GM23338 (cell line): Measurements from ENCODE around the gene LONRF2. TPM values are rescaled to one million over a fixed set of nuclear protein-coding genes. Genes with fewer than 3 reads are reported as not detected.

ENCODE experiments used
- ATAC-seq: fragments of 200-7000 bp; cut with Tn5 transposase; 3 replicates; pipeline ENCODE4 v1.9.1; 2020
- DNase-seq: peaks from one replicate; pipeline ENCODE4 v3.0.0-alpha.2; 2015; ENCODE audit warnings: low spot score
- H2AFZ ChIP-seq: fragments of 200-600 bp; sonication (generic); 2 replicates; pipeline ENCODE4 v1.8.0; 2016; ENCODE audit warnings: antibody characterized with exemption, mild to moderate bottlenecking, moderate library complexity
- H3F3A ChIP-seq: fragments of 200-600 bp; sonication (generic); replicated peaks from 2 replicates; pipeline ENCODE4 v1.8.0; 2017; ENCODE audit warnings: antibody characterized with exemption, mixed run types, low read depth
- H3K27ac ChIP-seq: fragments of 200-600 bp; sonication (generic); 2 replicates; pipeline ENCODE4 v1.6.1; 2016; ENCODE audit warnings: low read depth
- H3K27me3 ChIP-seq: fragments of 200-600 bp; sonication (generic); 2 replicates; pipeline ENCODE4 v1.8.0; 2016; ENCODE audit warnings: mild to moderate bottlenecking, mixed run types, moderate library complexity; ENCODE audit not compliant: insufficient read depth
- H3K36me3 ChIP-seq: fragments of 200-600 bp; sonication (generic); 2 replicates; pipeline ENCODE4 v1.8.0; 2016; ENCODE audit warnings: mild to moderate bottlenecking; ENCODE audit not compliant: insufficient read depth
- H3K4me1 ChIP-seq: fragments of 200-600 bp; sonication (generic); 2 replicates; pipeline ENCODE4 v1.8.0; 2016; ENCODE audit warnings: mild to moderate bottlenecking, moderate library complexity; ENCODE audit not compliant: insufficient read depth
- H3K4me2 ChIP-seq: fragments of 200-600 bp; sonication (generic); 2 replicates; pipeline ENCODE4 v1.7.1; 2017; ENCODE audit warnings: mixed run types
- H3K4me3 ChIP-seq: fragments of 200-600 bp; sonication (generic); 2 replicates; pipeline ENCODE4 v1.6.1; 2016; ENCODE audit warnings: mixed run types
- H3K79me2 ChIP-seq: fragments of 200-600 bp; sonication (generic); replicated peaks from 2 replicates; pipeline ENCODE4 v1.8.0; 2017; ENCODE audit warnings: mild to moderate bottlenecking; ENCODE audit not compliant: insufficient read depth
- H3K9me2 ChIP-seq: fragments of 200-600 bp; sonication (generic); 2 replicates; pipeline ENCODE4 v1.8.0; 2017; ENCODE audit not compliant: insufficient read depth
- H4K20me1 ChIP-seq: fragments of 200-600 bp; sonication (generic); replicated peaks from 2 replicates; pipeline ENCODE4 v1.8.0; 2017; ENCODE audit warnings: mild to moderate bottlenecking; ENCODE audit not compliant: insufficient read depth
- H3K27ac Mint-ChIP-seq: 2 replicates; pipeline ENCODE4 v1.8.0; 2020; ENCODE audit warnings: inconsistent platforms, mild to moderate bottlenecking, moderate library complexity, mixed read lengths
- H3K27me3 Mint-ChIP-seq: 3 replicates; pipeline ENCODE4 v1.8.0; 2022; ENCODE audit warnings: low read depth, mild to moderate bottlenecking, moderate library complexity, mixed read lengths, inconsistent platforms; ENCODE audit not compliant: insufficient read depth, poor library complexity
- H3K36me3 Mint-ChIP-seq: 3 replicates; pipeline ENCODE4 v1.8.0; 2021; ENCODE audit warnings: low read depth, mild to moderate bottlenecking, inconsistent platforms, moderate library complexity, mixed read lengths
- H3K4me1 Mint-ChIP-seq: 3 replicates; pipeline ENCODE4 v1.8.0; 2020; ENCODE audit warnings: mild to moderate bottlenecking, inconsistent platforms, mixed read lengths
- H3K4me3 Mint-ChIP-seq: 3 replicates; pipeline ENCODE4 v1.8.0; 2021; ENCODE audit warnings: moderate library complexity, mild to moderate bottlenecking, inconsistent platforms, mixed read lengths
- H3K9me3 Mint-ChIP-seq: 3 replicates; pipeline ENCODE4 v1.8.0; 2020; ENCODE audit warnings: moderate library complexity, mild to moderate bottlenecking, inconsistent platforms, mixed read lengths
- CREB1 ChIP-seq: fragments of 250-450 bp; sonication (Bioruptor Pico); IDR thresholded peaks from 2 replicates; pipeline ENCODE4 v1.5.0; 2020; ENCODE audit warnings: low read depth, mild to moderate bottlenecking, moderate library complexity
- EZH2 ChIP-seq: fragments of 200-600 bp; sonication (generic); IDR thresholded peaks from one replicate; pipeline ENCODE4 v1.8.0; 2017; ENCODE audit warnings: antibody characterized with exemption, mild to moderate bottlenecking, low read depth; ENCODE audit not compliant: unreplicated experiment
- EZH2phosphoT487 ChIP-seq: fragments of 200-600 bp; sonication (generic); IDR thresholded peaks from one replicate; pipeline ENCODE4 v1.8.1; 2018; ENCODE audit warnings: antibody characterized with exemption; ENCODE audit not compliant: unreplicated experiment
- JUNB ChIP-seq: IDR thresholded peaks from one replicate; pipeline ENCODE4 v1.6.1; 2016; ENCODE audit warnings: antibody characterized with exemption; ENCODE audit not compliant: unreplicated experiment
- NANOG ChIP-seq: IDR thresholded peaks from 2 replicates; pipeline ENCODE4 v1.6.1; 2016; ENCODE audit warnings: antibody characterized with exemption, borderline replicate concordance
- STAT1 ChIP-seq: IDR thresholded peaks from one replicate; pipeline ENCODE4 v1.6.1; 2016; ENCODE audit warnings: antibody characterized with exemption; ENCODE audit not compliant: unreplicated experiment
- polyA plus RNA-seq: library from polyadenylated mRNA; unstranded; fragments of >200 nt; fragmentation: Nextera tagmentation; extraction: Ambion mirVana; gene quantifications from 2 replicates; pipeline ENCODE4 v1.2.1, GENCODE V29; 2016
- total RNA-seq: library from RNA; depleted of rRNA; stranded (reverse); fragments of >200 nt; shearing (Covaris generic); gene quantifications from 2 replicates; pipeline ENCODE4 v1.2.3, GENCODE V29; 2014
- TF ChIP-seq, protein P1 (sequence below): IDR thresholded peaks from one replicate; pipeline ENCODE4 v1.6.1; 2018; ENCODE audit warnings: antibody characterized with exemption; ENCODE audit not compliant: unreplicated experiment
- TF ChIP-seq, protein P2 (sequence below): IDR thresholded peaks from 2 replicates; pipeline ENCODE4 v1.6.1; 2016; ENCODE audit warnings: antibody characterized with exemption
- TF ChIP-seq, protein P3 (sequence below), 2 experiments: fragments of 200-600 bp in 1 of 2; sonication (generic) in 1 of 2; conservative IDR thresholded peaks; 2 replicates each; pipeline versions ENCODE4 v1.5.1 to v1.6.1; 2016 to 2017; ENCODE audit warnings: antibody characterized with exemption in 2 of 2, low read depth in 2 of 2, mild to moderate bottlenecking in 2 of 2, moderate library complexity in 1 of 2
- TF ChIP-seq, protein P4 (sequence below): fragments of 250-450 bp; sonication (Bioruptor Pico); IDR thresholded peaks from 2 replicates; pipeline ENCODE4 v1.5.0; 2020; ENCODE audit warnings: mild to moderate bottlenecking, moderate library complexity

LONRF2 gene
- total and polyA plus RNA-seq, 2 experiments from 2014 or later = 0.05 to 0.24 TPM

DNA sequence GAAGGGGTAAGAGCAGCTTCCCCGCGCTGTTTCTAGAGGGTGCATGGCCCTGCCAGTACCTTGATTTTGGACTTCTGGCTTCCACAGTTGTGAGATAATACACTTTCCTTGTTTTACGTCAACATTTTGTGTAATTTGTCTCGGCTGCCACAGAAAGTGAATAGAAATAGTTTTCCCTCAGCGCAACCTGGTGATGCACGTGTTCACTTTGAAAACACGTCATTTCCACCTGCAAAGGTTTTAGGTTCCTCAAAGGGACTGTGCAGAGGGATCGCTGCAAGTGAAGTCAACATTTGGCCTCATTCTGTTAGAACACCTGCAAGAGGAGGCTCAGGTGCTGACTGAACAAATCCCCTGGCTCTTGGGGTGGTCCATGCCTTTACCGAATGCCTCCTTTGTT is 71.7 kb downstream of the LONRF2 start:
- TF ChIP-seq STAT1 (no peak), CREB1 (CRISPR knock-in tag) (no peak), EZH2 (no peak), NANOG (no peak), JUNB (no peak), EZH2phosphoT487 (no peak)
- TF ChIP-seq, protein P1, sequence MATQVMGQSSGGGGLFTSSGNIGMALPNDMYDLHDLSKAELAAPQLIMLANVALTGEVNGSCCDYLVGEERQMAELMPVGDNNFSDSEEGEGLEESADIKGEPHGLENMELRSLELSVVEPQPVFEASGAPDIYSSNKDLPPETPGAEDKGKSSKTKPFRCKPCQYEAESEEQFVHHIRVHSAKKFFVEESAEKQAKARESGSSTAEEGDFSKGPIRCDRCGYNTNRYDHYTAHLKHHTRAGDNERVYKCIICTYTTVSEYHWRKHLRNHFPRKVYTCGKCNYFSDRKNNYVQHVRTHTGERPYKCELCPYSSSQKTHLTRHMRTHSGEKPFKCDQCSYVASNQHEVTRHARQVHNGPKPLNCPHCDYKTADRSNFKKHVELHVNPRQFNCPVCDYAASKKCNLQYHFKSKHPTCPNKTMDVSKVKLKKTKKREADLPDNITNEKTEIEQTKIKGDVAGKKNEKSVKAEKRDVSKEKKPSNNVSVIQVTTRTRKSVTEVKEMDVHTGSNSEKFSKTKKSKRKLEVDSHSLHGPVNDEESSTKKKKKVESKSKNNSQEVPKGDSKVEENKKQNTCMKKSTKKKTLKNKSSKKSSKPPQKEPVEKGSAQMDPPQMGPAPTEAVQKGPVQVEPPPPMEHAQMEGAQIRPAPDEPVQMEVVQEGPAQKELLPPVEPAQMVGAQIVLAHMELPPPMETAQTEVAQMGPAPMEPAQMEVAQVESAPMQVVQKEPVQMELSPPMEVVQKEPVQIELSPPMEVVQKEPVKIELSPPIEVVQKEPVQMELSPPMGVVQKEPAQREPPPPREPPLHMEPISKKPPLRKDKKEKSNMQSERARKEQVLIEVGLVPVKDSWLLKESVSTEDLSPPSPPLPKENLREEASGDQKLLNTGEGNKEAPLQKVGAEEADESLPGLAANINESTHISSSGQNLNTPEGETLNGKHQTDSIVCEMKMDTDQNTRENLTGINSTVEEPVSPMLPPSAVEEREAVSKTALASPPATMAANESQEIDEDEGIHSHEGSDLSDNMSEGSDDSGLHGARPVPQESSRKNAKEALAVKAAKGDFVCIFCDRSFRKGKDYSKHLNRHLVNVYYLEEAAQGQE = no peak
- TF ChIP-seq, protein P2, sequence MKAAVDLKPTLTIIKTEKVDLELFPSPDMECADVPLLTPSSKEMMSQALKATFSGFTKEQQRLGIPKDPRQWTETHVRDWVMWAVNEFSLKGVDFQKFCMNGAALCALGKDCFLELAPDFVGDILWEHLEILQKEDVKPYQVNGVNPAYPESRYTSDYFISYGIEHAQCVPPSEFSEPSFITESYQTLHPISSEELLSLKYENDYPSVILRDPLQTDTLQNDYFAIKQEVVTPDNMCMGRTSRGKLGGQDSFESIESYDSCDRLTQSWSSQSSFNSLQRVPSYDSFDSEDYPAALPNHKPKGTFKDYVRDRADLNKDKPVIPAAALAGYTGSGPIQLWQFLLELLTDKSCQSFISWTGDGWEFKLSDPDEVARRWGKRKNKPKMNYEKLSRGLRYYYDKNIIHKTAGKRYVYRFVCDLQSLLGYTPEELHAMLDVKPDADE = no peak
- TF ChIP-seq, protein P3, sequence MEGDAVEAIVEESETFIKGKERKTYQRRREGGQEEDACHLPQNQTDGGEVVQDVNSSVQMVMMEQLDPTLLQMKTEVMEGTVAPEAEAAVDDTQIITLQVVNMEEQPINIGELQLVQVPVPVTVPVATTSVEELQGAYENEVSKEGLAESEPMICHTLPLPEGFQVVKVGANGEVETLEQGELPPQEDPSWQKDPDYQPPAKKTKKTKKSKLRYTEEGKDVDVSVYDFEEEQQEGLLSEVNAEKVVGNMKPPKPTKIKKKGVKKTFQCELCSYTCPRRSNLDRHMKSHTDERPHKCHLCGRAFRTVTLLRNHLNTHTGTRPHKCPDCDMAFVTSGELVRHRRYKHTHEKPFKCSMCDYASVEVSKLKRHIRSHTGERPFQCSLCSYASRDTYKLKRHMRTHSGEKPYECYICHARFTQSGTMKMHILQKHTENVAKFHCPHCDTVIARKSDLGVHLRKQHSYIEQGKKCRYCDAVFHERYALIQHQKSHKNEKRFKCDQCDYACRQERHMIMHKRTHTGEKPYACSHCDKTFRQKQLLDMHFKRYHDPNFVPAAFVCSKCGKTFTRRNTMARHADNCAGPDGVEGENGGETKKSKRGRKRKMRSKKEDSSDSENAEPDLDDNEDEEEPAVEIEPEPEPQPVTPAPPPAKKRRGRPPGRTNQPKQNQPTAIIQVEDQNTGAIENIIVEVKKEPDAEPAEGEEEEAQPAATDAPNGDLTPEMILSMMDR (conservative IDR thresholded peaks at IDR 0.05; ENCODE audit: low read depth in 2 of 2) = no peak
- no peak for ATAC-seq

DNA sequence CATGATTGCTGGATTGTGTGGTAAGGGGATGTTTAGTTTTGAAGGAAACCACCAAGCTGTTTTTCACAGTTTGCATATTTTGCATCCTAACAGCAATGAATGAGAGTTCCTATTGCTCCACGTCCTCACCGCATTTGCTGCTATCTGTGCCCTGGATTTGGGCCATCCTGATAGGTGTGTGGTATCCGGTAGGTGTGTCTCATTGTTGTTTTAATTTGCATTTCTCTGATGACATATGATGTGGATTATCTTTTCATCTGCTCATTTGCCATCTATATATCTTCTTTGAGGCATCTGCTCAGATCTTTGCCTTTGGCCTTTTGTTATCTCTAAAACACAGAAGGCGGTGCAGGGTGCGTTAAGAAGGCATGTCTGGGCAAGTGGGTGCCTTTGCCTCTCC is 73.3 kb downstream of the LONRF2 start:
- Histone ChIP-seq H3K36me3 (no peaks in the 10 kb centered on the region), H3K79me2 (no peaks in the 10 kb centered on the region), H3K4me2 (no peak overlapping the region), H3K4me1 (no peaks in the 10 kb centered on the region), H3K27me3 (no peaks in the 10 kb centered on the region), H4K20me1 (no peaks in the 10 kb centered on the region), H3F3A (no peaks in the 10 kb centered on the region), H3K9me2 (no peaks in the 10 kb centered on the region), H2AFZ (no peak overlapping the region), H3K27ac (no peak overlapping the region), H3K4me3 (no peak overlapping the region)
- TF ChIP-seq, protein P4, sequence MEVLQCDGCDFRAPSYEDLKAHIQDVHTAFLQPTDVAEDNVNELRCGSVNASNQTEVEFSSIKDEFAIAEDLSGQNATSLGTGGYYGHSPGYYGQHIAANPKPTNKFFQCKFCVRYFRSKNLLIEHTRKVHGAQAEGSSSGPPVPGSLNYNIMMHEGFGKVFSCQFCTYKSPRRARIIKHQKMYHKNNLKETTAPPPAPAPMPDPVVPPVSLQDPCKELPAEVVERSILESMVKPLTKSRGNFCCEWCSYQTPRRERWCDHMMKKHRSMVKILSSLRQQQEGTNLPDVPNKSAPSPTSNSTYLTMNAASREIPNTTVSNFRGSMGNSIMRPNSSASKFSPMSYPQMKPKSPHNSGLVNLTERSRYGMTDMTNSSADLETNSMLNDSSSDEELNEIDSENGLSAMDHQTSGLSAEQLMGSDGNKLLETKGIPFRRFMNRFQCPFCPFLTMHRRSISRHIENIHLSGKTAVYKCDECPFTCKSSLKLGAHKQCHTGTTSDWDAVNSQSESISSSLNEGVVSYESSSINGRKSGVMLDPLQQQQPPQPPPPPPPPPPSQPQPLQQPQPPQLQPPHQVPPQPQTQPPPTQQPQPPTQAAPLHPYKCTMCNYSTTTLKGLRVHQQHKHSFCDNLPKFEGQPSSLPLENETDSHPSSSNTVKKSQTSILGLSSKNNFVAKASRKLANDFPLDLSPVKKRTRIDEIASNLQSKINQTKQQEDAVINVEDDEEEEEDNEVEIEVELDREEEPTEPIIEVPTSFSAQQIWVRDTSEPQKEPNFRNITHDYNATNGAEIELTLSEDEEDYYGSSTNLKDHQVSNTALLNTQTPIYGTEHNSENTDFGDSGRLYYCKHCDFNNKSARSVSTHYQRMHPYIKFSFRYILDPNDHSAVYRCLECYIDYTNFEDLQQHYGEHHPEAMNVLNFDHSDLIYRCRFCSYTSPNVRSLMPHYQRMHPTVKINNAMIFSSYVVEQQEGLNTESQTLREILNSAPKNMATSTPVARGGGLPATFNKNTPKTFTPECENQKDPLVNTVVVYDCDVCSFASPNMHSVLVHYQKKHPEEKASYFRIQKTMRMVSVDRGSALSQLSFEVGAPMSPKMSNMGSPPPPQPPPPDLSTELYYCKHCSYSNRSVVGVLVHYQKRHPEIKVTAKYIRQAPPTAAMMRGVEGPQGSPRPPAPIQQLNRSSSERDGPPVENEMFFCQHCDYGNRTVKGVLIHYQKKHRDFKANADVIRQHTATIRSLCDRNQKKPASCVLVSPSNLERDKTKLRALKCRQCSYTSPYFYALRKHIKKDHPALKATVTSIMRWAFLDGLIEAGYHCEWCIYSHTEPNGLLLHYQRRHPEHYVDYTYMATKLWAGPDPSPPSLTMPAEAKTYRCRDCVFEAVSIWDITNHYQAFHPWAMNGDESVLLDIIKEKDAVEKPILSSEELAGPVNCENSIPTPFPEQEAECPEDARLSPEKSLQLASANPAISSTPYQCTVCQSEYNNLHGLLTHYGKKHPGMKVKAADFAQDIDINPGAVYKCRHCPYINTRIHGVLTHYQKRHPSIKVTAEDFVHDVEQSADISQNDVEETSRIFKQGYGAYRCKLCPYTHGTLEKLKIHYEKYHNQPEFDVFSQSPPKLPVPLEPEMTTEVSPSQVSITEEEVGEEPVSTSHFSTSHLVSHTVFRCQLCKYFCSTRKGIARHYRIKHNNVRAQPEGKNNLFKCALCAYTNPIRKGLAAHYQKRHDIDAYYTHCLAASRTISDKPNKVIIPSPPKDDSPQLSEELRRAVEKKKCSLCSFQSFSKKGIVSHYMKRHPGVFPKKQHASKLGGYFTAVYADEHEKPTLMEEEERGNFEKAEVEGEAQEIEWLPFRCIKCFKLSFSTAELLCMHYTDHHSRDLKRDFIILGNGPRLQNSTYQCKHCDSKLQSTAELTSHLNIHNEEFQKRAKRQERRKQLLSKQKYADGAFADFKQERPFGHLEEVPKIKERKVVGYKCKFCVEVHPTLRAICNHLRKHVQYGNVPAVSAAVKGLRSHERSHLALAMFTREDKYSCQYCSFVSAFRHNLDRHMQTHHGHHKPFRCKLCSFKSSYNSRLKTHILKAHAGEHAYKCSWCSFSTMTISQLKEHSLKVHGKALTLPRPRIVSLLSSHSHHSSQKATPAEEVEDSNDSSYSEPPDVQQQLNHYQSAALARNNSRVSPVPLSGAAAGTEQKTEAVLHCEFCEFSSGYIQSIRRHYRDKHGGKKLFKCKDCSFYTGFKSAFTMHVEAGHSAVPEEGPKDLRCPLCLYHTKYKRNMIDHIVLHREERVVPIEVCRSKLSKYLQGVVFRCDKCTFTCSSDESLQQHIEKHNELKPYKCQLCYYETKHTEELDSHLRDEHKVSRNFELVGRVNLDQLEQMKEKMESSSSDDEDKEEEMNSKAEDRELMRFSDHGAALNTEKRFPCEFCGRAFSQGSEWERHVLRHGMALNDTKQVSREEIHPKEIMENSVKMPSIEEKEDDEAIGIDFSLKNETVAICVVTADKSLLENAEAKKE (CRISPR knock-in tag) = no peak
- no peak for TF ChIP-seq NANOG
- DNase-seq = no peak
- no peak overlapping the region for H3K27ac Mint-ChIP-seq
- peaks cover 2% of the 10 kb centered on the region for H3K27me3 Mint-ChIP-seq
- H3K4me1 Mint-ChIP-seq = peaks cover 2% of the 10 kb centered on the region; the same call in 2 of the 3 replicates
- H3K36me3 Mint-ChIP-seq = no peaks in the 10 kb centered on the region
- H3K9me3 Mint-ChIP-seq = no peaks in the 10 kb centered on the region
- no peak for ATAC-seq
- H3K4me3 Mint-ChIP-seq = no peak overlapping the region

More for the DNA sequence above, 71.7 kb downstream of the LONRF2 start:
- no peak overlapping the region for H2AFZ ChIP-seq
- no peak overlapping the region for H3K4me3 ChIP-seq
- Mint-ChIP-seq H3K4me1 (peaks cover 2% of the 10 kb centered on the region; the same call in 2 of the 3 replicates), H3K36me3 (no peaks in the 10 kb centered on the region), H3K27me3 (peaks cover 2% of the 10 kb centered on the region), H3K27ac (no peak overlapping the region), H3K4me3 (no peak overlapping the region), H3K9me3 (no peaks in the 10 kb centered on the region)
- no peak for DNase-seq
- no peaks in the 10 kb centered on the region for H3F3A ChIP-seq
- H3K4me1 ChIP-seq = no peaks in the 10 kb centered on the region
- no peaks in the 10 kb centered on the region for H3K79me2 ChIP-seq
- no peaks in the 10 kb centered on the region for H3K36me3 ChIP-seq
- no peak overlapping the region for H3K27ac ChIP-seq
- no peaks in the 10 kb centered on the region for H4K20me1 ChIP-seq
- no peak overlapping the region for H3K4me2 ChIP-seq
- H3K27me3 ChIP-seq = no peaks in the 10 kb centered on the region
- no peaks in the 10 kb centered on the region for H3K9me2 ChIP-seq
